Left ventricle myocardium superior (tissue), 1 donor: ENCODE results near the gene FBLIM1. TPM values are rescaled to one million over a fixed set of nuclear protein-coding genes. Genes with fewer than 3 reads are reported as not detected.

ENCODE experiments used
- ATAC-seq: fragments of 200-7000 bp; cut with Tn5 transposase; one replicate; pipeline ENCODE4 v1.9.1; 2020; ENCODE audit warnings: mild to moderate bottlenecking, moderate library complexity
- DNase-seq: peaks from one replicate; pipeline ENCODE4 v3.0.0-alpha.2; 2020
- intact Hi-C: fragments of 100-400 bp; cut with micrococcal nuclease; formaldehyde crosslinking; loops from one replicate; pipeline ENCODE4 v1.11.0; 2022
- total RNA-seq: library from RNA; stranded (reverse); fragmentation: NEBNext Ultra II Directional; extraction: Animal tissue kit (Norgen Biotek cat#: 25700); gene quantifications from one replicate; pipeline ENCODE4 v1.2.1, GENCODE V29; 2021
- donor health status: DM: no; HTN: yes; CAD: no; lungs with severe emphysema.

FBLIM1 gene
- total RNA-seq, 1 donor from 2014 or later = 100 TPM

DNA sequence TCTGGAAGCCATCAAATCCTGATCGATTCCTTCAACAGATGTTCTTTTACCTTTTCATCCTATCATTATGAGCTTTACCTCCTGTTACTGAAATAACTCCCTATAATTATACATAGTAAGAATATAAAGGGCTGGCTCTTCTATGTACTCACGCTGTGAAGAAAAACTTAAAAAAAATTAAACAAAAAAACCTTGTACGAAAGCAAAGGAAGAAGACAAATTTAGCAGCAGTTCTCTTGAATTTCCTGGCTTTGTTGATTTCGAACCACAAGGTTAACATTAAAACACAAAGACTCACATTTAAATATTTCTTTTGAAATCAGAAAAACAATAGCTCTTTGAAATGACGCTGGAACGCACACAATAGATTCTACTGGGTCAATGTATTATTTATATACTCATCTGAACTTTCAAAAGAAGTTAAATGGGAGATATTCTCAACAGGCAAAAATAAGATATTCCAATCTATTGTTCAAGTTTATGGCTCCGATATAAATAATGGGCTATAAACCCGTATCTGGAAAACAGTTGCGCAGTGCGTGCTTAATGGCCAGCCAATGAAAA is 75.3 kb downstream of the FBLIM1 start:
- intact Hi-C loops = loop anchor here (10.0 kb wide), 1 partner anchor 71 kb away; no protein-coding TSS in a partner anchor
- DNase-seq (no peak), ATAC-seq (no peak)

DNA sequence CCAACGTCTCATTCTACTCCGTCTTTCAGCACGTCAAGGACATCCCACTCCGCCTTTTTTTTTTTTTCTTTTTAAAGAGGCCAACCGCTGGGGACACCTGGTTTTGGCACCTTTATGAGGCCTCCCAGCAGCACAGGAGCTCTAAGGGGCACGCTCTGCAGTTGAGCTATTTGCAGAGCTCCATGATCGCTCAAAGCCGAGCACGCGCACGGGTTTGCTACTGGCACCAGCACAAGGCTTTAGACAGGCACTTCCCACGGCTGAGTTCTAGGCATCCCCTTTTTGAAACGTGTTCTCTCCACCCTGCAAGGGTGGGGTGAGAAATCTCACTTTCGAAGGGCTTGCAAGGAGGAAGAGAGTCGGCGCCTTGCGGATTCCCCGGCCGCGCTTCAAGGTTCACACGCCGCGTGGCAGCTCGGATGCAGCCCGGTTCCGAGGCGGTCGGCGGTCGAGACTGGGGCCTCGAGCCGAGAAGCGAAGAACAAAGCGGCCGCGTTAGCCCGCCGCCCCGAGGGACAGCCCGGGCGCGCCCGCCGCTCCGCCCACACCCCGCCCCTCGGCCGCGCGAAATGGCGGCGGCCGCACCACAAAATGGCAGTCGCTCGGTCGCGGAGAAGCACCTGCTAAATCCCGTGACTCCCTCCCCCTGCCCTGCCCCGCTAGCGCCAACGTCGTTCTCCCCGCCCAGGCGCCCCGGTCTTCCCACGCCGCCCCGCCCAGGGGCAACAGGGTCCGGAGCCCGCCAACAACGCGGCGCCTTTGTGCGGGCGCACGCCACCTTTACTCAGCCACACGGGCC is 76.0 kb downstream of the FBLIM1 start:
- ATAC-seq (peak; percentile 83), DNase-seq (peak; percentile 94)
- intact Hi-C loops = loop anchor here (10.0 kb wide), 1 partner anchor 70 kb away; no protein-coding TSS in a partner anchor

DNA sequence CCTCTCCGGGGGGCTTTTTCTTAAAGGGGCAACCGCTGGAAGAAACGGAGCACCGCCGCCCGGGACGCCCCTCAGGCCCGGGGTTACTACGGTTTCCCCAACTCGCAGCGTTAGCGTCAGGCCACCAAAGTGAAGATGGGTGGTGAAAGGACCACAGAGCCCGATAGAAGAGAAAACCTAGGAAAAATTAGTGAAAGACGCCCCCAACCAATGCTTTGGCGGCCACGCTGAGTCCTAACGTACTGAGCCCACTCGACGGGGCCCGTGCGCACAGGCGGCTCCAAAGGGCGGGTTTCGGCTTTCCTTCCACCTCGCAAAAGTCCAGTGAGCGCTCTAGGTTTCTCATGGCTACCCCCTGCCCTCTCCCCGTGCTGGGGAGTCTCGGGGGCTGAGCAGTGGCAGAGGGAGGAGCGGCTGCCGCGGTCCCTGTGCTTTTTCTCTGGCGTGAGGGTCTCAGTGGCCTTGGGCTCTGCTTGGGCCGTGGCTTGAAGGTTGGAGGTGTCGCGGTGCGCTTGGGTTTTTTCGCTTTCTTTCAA is 76.7 kb downstream of the FBLIM1 start:
- intact Hi-C loops = loop anchor here (10.0 kb wide), 1 partner anchor 70 kb away; no protein-coding TSS in a partner anchor
- peak; percentile 27 for ATAC-seq
- DNase-seq = no peak

GRCh38 chr1:15835741-15836510 is 77.3 kb downstream of the FBLIM1 start:
- ATAC-seq (peak; percentile 88), DNase-seq (peak; percentile 100)
- intact Hi-C loops = loop anchor here (10.0 kb wide), 1 partner anchor 69 kb away; no protein-coding TSS in a partner anchor

Other genes starting within 250 kb of the FBLIM1 start
- gene CASP9, start 234.6 kb upstream of the FBLIM1 start, total RNA-seq = 14.9 TPM
- gene DNAJC16, start 231.9 kb upstream of the FBLIM1 start, total RNA-seq = 17.1 TPM
- gene AGMAT, start 173.7 kb upstream of the FBLIM1 start, total RNA-seq = not detected
- 21.9 TPM for gene DDI2, start 141.3 kb upstream of the FBLIM1 start, total RNA-seq
- 95.2 TPM for gene PLEKHM2, start 74.5 kb upstream of the FBLIM1 start, total RNA-seq
- 52.8 TPM for gene SLC25A34, start 22.5 kb upstream of the FBLIM1 start, total RNA-seq
- not detected for gene TMEM82, start 16.3 kb upstream of the FBLIM1 start, total RNA-seq
- 6.0 TPM for gene UQCRHL, start 48.9 kb downstream of the FBLIM1 start, total RNA-seq
- gene SPEN, start 88.9 kb downstream of the FBLIM1 start, total RNA-seq = 20.5 TPM
- gene ZBTB17, start 217.3 kb downstream of the FBLIM1 start, total RNA-seq = 27.3 TPM
- 0.84 TPM for gene SRARP, start 245.4 kb downstream of the FBLIM1 start, total RNA-seq